A172 (cell line): Measurements from ENCODE around the gene GSE1. TPM values are rescaled to one million over a fixed set of nuclear protein-coding genes. Genes with fewer than 3 reads are reported as not detected.

Experiments
- DNase-seq: peaks from one replicate; pipeline ENCODE4 v3.0.0-alpha.2; 2015; ENCODE audit warnings: low spot score
- total RNA-seq: library from RNA; depleted of rRNA; stranded (reverse); fragments of >200 nt; shearing (Covaris generic); gene quantifications from 2 replicates; pipeline ENCODE4 v1.2.3, GENCODE V29; 2014

GSE1 gene
- total RNA-seq, 1 experiment from 2014 or later: 13.4 TPM

- no peak for DNase-seq
Observed at GRCh38 chr16:85658504-85659326, 45.6 kb downstream of the GSE1 start.

- no peak for DNase-seq
Observed at GRCh38 chr16:85659336-85659735, 46.2 kb downstream of the GSE1 start.

GRCh38 chr16:85659805-85660511, 46.8 kb downstream of the GSE1 start:
- DNase-seq: peak; percentile 66

- no peak for DNase-seq
Observed at GRCh38 chr16:85660843-85661739, 48.0 kb downstream of the GSE1 start.

- DNase-seq: no peak
Observed at GRCh38 chr16:85661740-85662481, 48.8 kb downstream of the GSE1 start.

GRCh38 chr16:85662482-85662812, 49.3 kb downstream of the GSE1 start:
- no peak for DNase-seq

- DNase-seq: no peak
Observed at GRCh38 chr16:85662976-85663830, 50.1 kb downstream of the GSE1 start.

GRCh38 chr16:85663891-85664321, 50.8 kb downstream of the GSE1 start:
- no peak for DNase-seq

- no peak for DNase-seq
Observed at GRCh38 chr16:85664580-85665372, 51.7 kb downstream of the GSE1 start.

GRCh38 chr16:85665373-85665740, 52.2 kb downstream of the GSE1 start:
- no peak for DNase-seq

GRCh38 chr16:85665929-85666328, 52.8 kb downstream of the GSE1 start:
- DNase-seq: no peak

GRCh38 chr16:85667261-85667660, 54.1 kb downstream of the GSE1 start:
- DNase-seq: no peak

- no peak for DNase-seq
Observed at GRCh38 chr16:85667841-85668413, 54.8 kb downstream of the GSE1 start.

- no peak for DNase-seq
Observed at GRCh38 chr16:85668676-85669424, 55.7 kb downstream of the GSE1 start.

GRCh38 chr16:85670840-85671239, 57.7 kb downstream of the GSE1 start:
- DNase-seq: no peak

GRCh38 chr16:85673529-85674417, 60.7 kb downstream of the GSE1 start:
- DNase-seq: no peak

GRCh38 chr16:85674418-85674755, 61.3 kb downstream of the GSE1 start:
- DNase-seq: no peak

- DNase-seq: no peak
Observed at GRCh38 chr16:85674828-85675227, 61.7 kb downstream of the GSE1 start.
